NCI-H1694 (cell line): Measurements from ENCODE around the gene CTRL.

Experiments used
- DNase-seq: peaks from one replicate; lab custom pipeline; 2025; lab: John Stamatoyannopoulos, UW

CTRL gene

GRCh38 chr16:67892375-67892774, 39.3 kb downstream of the CTRL start:
- DNase-seq: no peak

GRCh38 chr16:67888331-67888730, 43.3 kb downstream of the CTRL start:
- DNase-seq: no peak

GRCh38 chr16:67886387-67886786, 45.3 kb downstream of the CTRL start:
- DNase-seq: no peak

DNA sequence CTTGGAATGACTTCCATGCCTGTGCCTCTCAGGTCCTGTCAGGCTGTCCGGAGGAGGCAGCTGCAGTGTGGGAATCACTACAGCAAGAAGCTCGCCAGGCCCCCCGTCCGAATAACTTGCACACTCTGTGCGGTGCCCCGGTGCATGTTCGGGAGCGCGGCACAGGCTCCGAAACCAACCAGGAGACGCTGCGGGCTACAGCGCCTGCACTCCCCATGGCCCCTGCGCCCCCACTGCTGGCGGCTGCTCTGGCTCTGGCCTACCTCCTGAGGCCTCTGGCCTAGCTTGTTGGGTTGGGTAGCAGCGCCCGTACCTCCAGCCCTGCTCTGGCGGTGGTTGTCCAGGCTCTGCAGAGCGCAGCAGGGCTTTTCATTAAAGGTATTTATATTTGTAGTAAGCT, 45.7 kb downstream of the CTRL start:
- DNase-seq: no peak

- DNase-seq: no peak
Measured at GRCh38 chr16:67885545-67885944, 46.1 kb downstream of the CTRL start.

GRCh38 chr16:67884684-67885083, 47.0 kb downstream of the CTRL start, which contains the start of gene NRN1L:
NRN1L (plus strand) TSS chr16:67884885; CDS start chr16:67884904, 19 bp downstream.
- DNase-seq: peak; percentile 77

- peak; percentile 18 for DNase-seq
Measured at GRCh38 chr16:67883872-67884261, 47.8 kb downstream of the CTRL start.

GRCh38 chr16:67883146-67883871, 48.4 kb downstream of the CTRL start:
- DNase-seq: no peak

- DNase-seq: no peak
Measured at GRCh38 chr16:67882374-67883145, 49.1 kb downstream of the CTRL start.

DNA sequence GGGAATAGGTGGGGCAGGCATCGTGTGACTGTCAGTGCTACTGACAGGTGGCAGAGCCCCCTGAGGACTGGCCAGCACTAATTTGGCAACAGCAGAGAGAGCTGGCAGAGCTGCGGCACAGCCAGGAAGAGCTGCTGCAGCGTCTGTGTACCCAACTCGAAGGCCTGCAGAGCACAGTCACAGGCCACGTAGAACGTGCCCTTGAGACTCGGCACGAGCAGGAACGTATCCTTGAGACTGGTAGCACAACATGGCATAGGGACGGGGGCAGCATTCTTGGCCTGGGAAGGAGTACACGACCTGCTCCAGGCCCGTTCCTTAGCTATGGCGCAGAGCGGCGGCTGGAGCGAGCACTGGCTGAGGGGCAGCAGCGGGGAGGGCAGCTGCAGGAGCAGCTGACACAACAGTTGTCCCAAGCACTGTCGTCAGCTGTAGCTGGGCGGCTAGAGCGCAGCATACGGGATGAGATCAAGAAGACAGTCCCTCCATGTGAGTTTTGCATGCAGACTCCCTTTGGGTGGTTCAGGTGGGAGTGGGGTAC, 50.0 kb downstream of the CTRL start:
- DNase-seq: no peak

GRCh38 chr16:67880584-67880983, 51.1 kb downstream of the CTRL start:
- DNase-seq: no peak

DNA sequence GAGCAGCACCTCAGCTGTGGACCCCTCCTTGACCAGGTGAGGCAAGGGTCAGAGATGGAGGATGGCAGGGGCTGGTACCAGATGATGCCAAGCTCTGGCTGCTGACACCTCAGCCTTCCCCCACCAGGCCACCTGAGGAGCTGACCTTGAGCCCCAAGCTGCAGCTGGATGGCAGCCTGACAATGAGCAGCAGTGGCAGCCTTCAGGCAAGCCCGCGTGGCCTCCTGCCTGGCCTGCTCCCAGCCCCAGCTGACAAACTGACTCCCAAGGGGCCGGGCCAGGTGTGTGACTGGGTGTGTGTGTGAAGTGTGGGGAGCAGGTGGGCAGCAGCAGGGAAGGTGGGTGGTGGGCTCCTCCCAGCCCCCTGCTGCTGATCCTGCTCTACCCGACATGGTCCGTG, 51.7 kb downstream of the CTRL start:
- DNase-seq: no peak
